ENCODE measurements around the gene NRXN3. TPM values are rescaled to one million over a fixed set of nuclear protein-coding genes. Genes with fewer than 3 reads are reported as not detected.

NRXN3 gene
- total RNA-seq, 4 donors from 2014 or later = 4.1 to 11.9 (median 5.8) TPM

DNA sequence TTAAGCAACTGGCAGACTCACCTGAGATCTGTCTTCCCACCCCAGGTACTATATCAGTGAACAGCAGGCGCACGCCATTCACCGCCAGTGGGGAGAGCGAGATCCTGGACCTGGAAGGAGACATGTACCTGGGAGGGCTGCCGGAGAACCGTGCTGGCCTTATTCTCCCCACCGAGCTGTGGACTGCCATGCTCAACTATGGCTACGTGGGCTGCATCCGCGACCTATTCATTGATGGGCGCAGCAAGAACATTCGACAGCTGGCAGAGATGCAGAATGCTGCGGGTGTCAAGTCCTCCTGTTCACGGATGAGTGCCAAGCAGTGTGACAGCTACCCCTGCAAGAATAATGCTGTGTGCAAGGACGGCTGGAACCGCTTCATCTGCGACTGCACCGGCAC lies 544.5 kb downstream of the NRXN3 start:
- Histone ChIP-seq H3K9me3 (no peaks in the 10 kb centered on the region), H3K27me3 (no peaks in the 10 kb centered on the region), H3K4me1 (no peaks in the 10 kb centered on the region), H3K4me3 (no peak overlapping the region), H3K27ac (no peak overlapping the region), H3K36me3 (no peaks in the 10 kb centered on the region)
- intact Hi-C loops (cut with DNase I; ENCODE audit: low total_unique reads) = no loop called here
- no peak for DNase-seq
- in situ Hi-C loops (cut with MboI; ENCODE audit: low pct_ligation_motif_present in 1 of 4, low pct_unique_long_range_greater_than_20kb in 1 of 4, low sequenced_read_pairs in 3 of 4) = no loop called here
- TF ChIP-seq EP300 (IDR thresholded peaks at IDR 0.05; ENCODE audit: low read depth) = no peak
- TF ChIP-seq POLR2AphosphoS5 (IDR thresholded peaks at IDR 0.05) = no peak
- TF ChIP-seq, protein P1, sequence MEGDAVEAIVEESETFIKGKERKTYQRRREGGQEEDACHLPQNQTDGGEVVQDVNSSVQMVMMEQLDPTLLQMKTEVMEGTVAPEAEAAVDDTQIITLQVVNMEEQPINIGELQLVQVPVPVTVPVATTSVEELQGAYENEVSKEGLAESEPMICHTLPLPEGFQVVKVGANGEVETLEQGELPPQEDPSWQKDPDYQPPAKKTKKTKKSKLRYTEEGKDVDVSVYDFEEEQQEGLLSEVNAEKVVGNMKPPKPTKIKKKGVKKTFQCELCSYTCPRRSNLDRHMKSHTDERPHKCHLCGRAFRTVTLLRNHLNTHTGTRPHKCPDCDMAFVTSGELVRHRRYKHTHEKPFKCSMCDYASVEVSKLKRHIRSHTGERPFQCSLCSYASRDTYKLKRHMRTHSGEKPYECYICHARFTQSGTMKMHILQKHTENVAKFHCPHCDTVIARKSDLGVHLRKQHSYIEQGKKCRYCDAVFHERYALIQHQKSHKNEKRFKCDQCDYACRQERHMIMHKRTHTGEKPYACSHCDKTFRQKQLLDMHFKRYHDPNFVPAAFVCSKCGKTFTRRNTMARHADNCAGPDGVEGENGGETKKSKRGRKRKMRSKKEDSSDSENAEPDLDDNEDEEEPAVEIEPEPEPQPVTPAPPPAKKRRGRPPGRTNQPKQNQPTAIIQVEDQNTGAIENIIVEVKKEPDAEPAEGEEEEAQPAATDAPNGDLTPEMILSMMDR (IDR thresholded peaks at IDR 0.05) = no peak
- WGBS, 2 donors (ENCODE audit: low coverage in 1 of 2) = 97% methylated on average over 18 of the region's 18 CpGs; no CpG with 5 or more reads in 1 of the 2 donors

DNA sequence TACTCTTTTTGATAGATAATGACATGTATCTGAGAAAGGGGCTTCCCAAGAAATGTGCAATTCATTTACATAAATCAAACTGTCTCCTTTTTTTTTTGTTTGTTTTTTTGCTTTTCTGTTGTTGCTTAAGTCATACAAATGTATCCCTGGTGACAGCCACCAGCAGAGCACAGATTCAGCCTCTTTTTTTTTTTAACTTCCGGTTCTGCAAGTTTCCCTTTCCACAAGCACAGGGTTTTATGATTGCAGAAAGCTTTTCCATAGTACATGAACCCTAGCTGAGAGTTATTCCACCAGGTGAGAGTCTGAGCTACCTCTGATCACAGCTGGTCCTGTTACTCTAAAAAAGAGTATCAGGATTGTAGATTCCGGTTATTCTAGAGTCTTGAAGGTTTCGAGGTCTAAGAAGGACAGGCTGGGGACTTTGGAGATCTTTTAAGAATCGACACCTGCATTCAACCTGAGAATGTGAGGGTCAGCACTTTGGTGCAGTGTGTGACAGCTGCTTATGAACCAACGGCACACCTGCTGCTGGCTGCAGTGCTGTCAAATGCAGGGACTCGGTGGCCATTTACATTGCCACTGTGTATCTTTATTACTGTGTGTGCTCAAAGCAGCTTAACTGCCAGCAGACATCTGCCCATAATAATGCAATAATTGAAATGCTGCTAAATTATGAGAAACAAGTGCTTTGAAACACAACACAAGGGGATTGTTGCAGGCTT lies 551.7 kb downstream of the NRXN3 start:
- no peak for DNase-seq
- intact Hi-C loops (cut with DNase I; ENCODE audit: low total_unique reads) = no loop called here

DNA sequence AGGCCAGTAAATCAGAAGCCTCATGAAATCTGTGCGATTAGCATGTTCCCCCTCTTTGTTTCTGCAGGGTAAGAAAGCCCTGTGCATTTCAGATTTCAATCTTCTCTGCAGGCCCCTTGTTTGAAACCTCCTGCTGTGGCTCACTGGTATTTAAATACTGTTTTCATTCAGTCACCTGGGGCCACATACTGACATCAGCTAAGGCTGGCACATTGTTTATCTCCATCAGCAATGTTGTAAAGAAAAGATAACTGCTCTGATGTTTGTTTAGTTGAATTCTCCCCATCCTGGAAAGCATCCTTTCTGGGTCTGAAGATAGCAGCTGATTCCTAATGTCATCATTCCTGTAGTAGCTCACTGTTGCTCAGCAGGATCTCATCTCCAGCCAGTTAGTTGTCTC lies 554.9 kb downstream of the NRXN3 start:
- Histone ChIP-seq H3K36me3 (no peaks in the 10 kb centered on the region), H3K27me3 (no peaks in the 10 kb centered on the region), H3K27ac (no peak overlapping the region), H3K4me3 (no peak overlapping the region), H3K9me3 (no peaks in the 10 kb centered on the region), H3K4me1 (no peaks in the 10 kb centered on the region)
- TF ChIP-seq POLR2AphosphoS5 (IDR thresholded peaks at IDR 0.05) = no peak
- no peak for TF ChIP-seq POLR2A (IDR thresholded peaks at IDR 0.05)
- TF ChIP-seq, protein P1 (IDR thresholded peaks at IDR 0.05) = no peak
- 67 to 74% methylated on average over 1 of the region's 1 CpG for WGBS, 2 donors (ENCODE audit: low coverage in 1 of 2)
- intact Hi-C loops (cut with DNase I; ENCODE audit: low total_unique reads) (no loop called here), in situ Hi-C loops (cut with MboI; ENCODE audit: low pct_ligation_motif_present in 1 of 4, low pct_unique_long_range_greater_than_20kb in 1 of 4, low sequenced_read_pairs in 3 of 4) (no loop called here)
- DNase-seq = no peak

More for the DNA sequence above, 551.7 kb downstream of the NRXN3 start:
- no peak overlapping the region for H3K4me3 ChIP-seq
- 42 to 52% methylated on average over 4 to 6 of the region's 6 CpGs for WGBS, 2 donors (ENCODE audit: low coverage in 1 of 2)
- no peaks in the 10 kb centered on the region for H3K9me3 ChIP-seq
- no peaks in the 10 kb centered on the region for H3K36me3 ChIP-seq
- H3K4me1 ChIP-seq = no peaks in the 10 kb centered on the region
- peak overlapping the region in 1 of 4 donors; percentile 23 for H3K27ac ChIP-seq
- in situ Hi-C loops (cut with MboI; ENCODE audit: low pct_ligation_motif_present in 1 of 4, low pct_unique_long_range_greater_than_20kb in 1 of 4, low sequenced_read_pairs in 3 of 4) = no loop called here
- TF ChIP-seq EP300 (IDR thresholded peaks at IDR 0.05; ENCODE audit: low read depth) (no peak), POLR2A (IDR thresholded peaks at IDR 0.05) (no peak), POLR2AphosphoS5 (IDR thresholded peaks at IDR 0.05) (no peak)
- TF ChIP-seq, protein P1 (IDR thresholded peaks at IDR 0.05) = no peak
- no peaks in the 10 kb centered on the region for H3K27me3 ChIP-seq

DNA sequence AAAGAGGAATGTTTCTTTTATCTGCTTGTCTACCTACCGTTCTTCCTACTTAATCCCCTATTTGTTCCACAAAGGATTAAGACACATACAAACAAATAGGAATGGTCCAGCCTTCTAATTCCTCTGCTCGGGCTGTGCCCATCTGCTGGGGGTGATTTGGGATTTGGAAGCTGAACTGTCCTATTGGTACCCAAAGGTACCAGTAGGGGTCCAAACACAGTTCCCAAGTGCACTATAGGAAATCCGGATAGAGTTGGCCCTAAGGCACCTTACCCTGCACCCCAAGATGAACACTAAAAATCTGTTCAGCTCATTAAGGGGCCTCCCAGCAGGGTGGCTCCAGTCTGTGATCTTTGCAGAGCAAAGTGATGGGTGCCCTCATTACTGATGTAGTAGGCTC lies 566.9 kb downstream of the NRXN3 start:
- Histone ChIP-seq H3K4me1 (no peaks in the 10 kb centered on the region), H3K4me3 (no peak overlapping the region), H3K27me3 (no peaks in the 10 kb centered on the region), H3K36me3 (no peaks in the 10 kb centered on the region), H3K27ac (no peak overlapping the region), H3K9me3 (no peaks in the 10 kb centered on the region)
- no peak for TF ChIP-seq POLR2A (IDR thresholded peaks at IDR 0.05)
- no peak for TF ChIP-seq EP300 (IDR thresholded peaks at IDR 0.05; ENCODE audit: low read depth)
- TF ChIP-seq, protein P1 (IDR thresholded peaks at IDR 0.05) = no peak
- no peak for TF ChIP-seq POLR2AphosphoS5 (IDR thresholded peaks at IDR 0.05)
- WGBS, 2 donors (ENCODE audit: low coverage in 1 of 2) = 66 to 76% methylated on average over 2 to 3 of the region's 3 CpGs
- intact Hi-C loops (cut with DNase I; ENCODE audit: low total_unique reads) (no loop called here), in situ Hi-C loops (cut with MboI; ENCODE audit: low pct_ligation_motif_present in 1 of 4, low pct_unique_long_range_greater_than_20kb in 1 of 4, low sequenced_read_pairs in 3 of 4) (no loop called here)
- DNase-seq = no peak
